Fibroblast of lung (primary cell): Measurements from ENCODE around the gene MAST1. TPM values are rescaled to one million over a fixed set of nuclear protein-coding genes. Genes with fewer than 3 reads are reported as not detected.

Experiments used
- DNase-seq, 2 donors: peaks; one replicate each; pipeline versions ENCODE4 v3.0.0 to v3.0.0-alpha.2; 2010; ENCODE audit warnings: low read depth in 2 of 2
- H2AFZ ChIP-seq: 2 replicates; pipeline ENCODE4 v1.5.1; 2012; ENCODE audit warnings: low read length, control low read depth, inconsistent platforms
- H3K27ac ChIP-seq: 2 replicates; pipeline ENCODE4 v1.5.1; 2011; ENCODE audit warnings: low read length, control low read depth; ENCODE audit not compliant: insufficient read depth
- H3K27me3 ChIP-seq: 2 replicates; pipeline ENCODE4 v1.5.1; 2011; ENCODE audit warnings: mild to moderate bottlenecking, low read length; ENCODE audit not compliant: control insufficient read depth, insufficient read depth
- H3K36me3 ChIP-seq: 2 replicates; pipeline ENCODE4 v1.5.1; 2011; ENCODE audit warnings: low read length; ENCODE audit not compliant: control insufficient read depth, insufficient read depth
- H3K4me1 ChIP-seq: 2 replicates; pipeline ENCODE4 v1.5.1; 2011; ENCODE audit warnings: low read length; ENCODE audit not compliant: control insufficient read depth, insufficient read depth; ENCODE audit errors: extremely low read depth
- H3K4me2 ChIP-seq: 2 replicates; pipeline ENCODE4 v1.5.1; 2011; ENCODE audit warnings: low read length, control low read depth; ENCODE audit not compliant: insufficient read depth; ENCODE audit errors: extremely low read depth
- H3K4me3 ChIP-seq, 4 experiments: fragments of 200-600 bp in 1 of 4; sonication (generic) in 1 of 4; replicated peaks in 1 of 4; 2 replicates each; pipeline ENCODE4 v1.5.1; 2011 to 2016; ENCODE audit warnings: low read length in 4 of 4, low read depth in 3 of 4, mild to moderate bottlenecking in 3 of 4, control low read depth in 2 of 4, inconsistent platforms in 1 of 4, mixed read lengths in 1 of 4; ENCODE audit not compliant: insufficient read depth in 1 of 4; ENCODE audit errors: control extremely low read depth in 1 of 4
- H3K79me2 ChIP-seq: 2 replicates; pipeline ENCODE4 v1.5.1; 2012; ENCODE audit warnings: mild to moderate bottlenecking, low read length, inconsistent platforms; ENCODE audit not compliant: control insufficient read depth, insufficient read depth
- H3K9ac ChIP-seq: 2 replicates; pipeline ENCODE4 v1.5.1; 2011; ENCODE audit warnings: mild to moderate bottlenecking, low read length, control low read depth; ENCODE audit not compliant: insufficient read depth
- H3K9me3 ChIP-seq: 2 replicates; pipeline ENCODE4 v1.5.1; 2012; ENCODE audit warnings: low read depth, low read length; ENCODE audit not compliant: control insufficient read depth, insufficient read depth
- H4K20me1 ChIP-seq: 2 replicates; pipeline ENCODE4 v1.5.1; 2011; ENCODE audit warnings: low read length; ENCODE audit not compliant: control insufficient read depth, insufficient read depth; ENCODE audit errors: extremely low read depth
- EZH2 ChIP-seq: IDR thresholded peaks from 2 replicates; pipeline ENCODE4 v1.5.1; 2012; ENCODE audit warnings: low read length, control low read depth, mild to moderate bottlenecking; ENCODE audit errors: missing control alignments
- polyA plus RNA-seq, 2 donors: library from polyadenylated mRNA; depleted of rRNA in 1 of 2; stranded (reverse) in 1 of 2; unstranded in 1 of 2; fragments of >200 nt; gene quantifications; 2 replicates each; pipeline ENCODE4 v1.2.1, GENCODE V29; 2011 to 2012; ENCODE audit warnings: missing spikeins in 1 of 2
- total RNA-seq: library from RNA; depleted of rRNA; stranded (reverse); fragments of >200 nt; gene quantifications from 2 replicates; pipeline ENCODE4 v1.2.1, GENCODE V29; 2014
- TF ChIP-seq, protein P1 (sequence below), 2 donors: IDR thresholded peaks in 1 of 2; conservative IDR thresholded peaks in 1 of 2; 1 replicate in 1 of 2; 2 replicates in 1 of 2; pipeline ENCODE4 v1.5.1; 2011 to 2012; ENCODE audit warnings: low read length in 2 of 2, control low read depth in 1 of 2, inconsistent platforms in 1 of 2, low read depth in 1 of 2, mild to moderate bottlenecking in 1 of 2

MAST1 gene
- total and polyA plus RNA-seq, 2 donors (not counting 1 experiment from before 2014, with no cell fraction given) = 0.30 to 1.3 TPM

DNA sequence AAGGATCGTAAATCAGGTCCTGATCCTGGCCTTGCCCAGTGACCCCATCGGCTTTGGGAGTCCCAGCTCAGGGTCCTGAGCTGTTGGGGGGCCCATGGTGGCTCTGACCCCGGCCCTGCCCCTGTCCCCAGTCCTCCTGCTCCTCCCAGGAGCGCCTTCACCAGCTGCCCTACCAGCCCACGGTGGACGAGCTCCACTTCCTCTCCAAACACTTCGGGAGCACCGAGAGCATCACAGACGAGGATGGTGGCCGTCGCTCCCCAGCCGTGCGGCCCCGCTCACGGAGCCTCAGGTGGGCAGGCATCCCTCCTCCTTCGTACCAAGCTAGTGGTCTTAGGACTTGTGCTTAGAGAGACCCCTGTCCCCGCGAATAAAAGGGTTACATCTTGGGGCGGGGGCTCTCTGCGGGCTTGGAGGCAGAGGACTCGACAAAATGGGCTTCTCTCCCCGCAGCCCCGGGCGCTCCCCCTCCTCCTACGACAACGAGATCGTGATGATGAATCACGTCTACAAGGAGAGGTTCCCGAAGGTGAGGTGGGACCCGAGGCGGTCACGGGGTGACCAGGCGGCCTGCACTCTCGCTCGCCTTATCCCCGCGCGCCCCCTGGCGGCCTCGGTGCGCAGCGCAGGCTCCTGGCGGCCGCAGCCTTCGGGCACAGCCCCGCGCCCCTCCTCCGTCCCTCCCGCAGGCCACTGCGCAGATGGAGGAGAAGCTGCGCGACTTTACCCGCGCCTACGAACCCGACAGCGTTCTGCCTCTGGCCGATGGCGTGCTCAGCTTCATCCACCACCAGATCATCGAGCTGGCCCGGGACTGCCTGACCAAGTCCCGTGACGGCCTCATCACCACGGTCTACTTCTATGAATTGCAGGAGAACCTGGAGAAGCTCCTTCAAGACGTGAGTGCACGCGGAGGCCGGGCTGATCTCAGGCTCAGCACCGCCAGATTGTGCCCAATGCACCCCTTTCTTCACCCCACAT lies 9.1 kb downstream of the MAST1 start:
- peaks cover 3% of the 10 kb centered on the region for H3K4me1 ChIP-seq
- TF ChIP-seq EZH2 = no peak
- TF ChIP-seq, protein P1, sequence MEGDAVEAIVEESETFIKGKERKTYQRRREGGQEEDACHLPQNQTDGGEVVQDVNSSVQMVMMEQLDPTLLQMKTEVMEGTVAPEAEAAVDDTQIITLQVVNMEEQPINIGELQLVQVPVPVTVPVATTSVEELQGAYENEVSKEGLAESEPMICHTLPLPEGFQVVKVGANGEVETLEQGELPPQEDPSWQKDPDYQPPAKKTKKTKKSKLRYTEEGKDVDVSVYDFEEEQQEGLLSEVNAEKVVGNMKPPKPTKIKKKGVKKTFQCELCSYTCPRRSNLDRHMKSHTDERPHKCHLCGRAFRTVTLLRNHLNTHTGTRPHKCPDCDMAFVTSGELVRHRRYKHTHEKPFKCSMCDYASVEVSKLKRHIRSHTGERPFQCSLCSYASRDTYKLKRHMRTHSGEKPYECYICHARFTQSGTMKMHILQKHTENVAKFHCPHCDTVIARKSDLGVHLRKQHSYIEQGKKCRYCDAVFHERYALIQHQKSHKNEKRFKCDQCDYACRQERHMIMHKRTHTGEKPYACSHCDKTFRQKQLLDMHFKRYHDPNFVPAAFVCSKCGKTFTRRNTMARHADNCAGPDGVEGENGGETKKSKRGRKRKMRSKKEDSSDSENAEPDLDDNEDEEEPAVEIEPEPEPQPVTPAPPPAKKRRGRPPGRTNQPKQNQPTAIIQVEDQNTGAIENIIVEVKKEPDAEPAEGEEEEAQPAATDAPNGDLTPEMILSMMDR (conservative IDR thresholded peaks at IDR 0.05 in 1 of 2, IDR thresholded peaks at IDR 0.05 in 1 of 2; ENCODE audit: low read depth in 1 of 2, low read length in 2 of 2) = peak; percentile 68 to 90
- no peak overlapping the region for H3K27ac ChIP-seq
- H3K27me3 ChIP-seq = no peaks in the 10 kb centered on the region
- H3K9me3 ChIP-seq = no peaks in the 10 kb centered on the region
- peak overlapping the region; percentile 42 for H3K9ac ChIP-seq
- H2AFZ ChIP-seq = peak overlapping the region; percentile 95
- H3K36me3 ChIP-seq = no peaks in the 10 kb centered on the region
- peak overlapping the region in 3 of 4 experiments; percentile 16 to 43 (median 37) for H3K4me3 ChIP-seq
- no peaks in the 10 kb centered on the region for H4K20me1 ChIP-seq
- no peaks in the 10 kb centered on the region for H3K79me2 ChIP-seq
- peak; percentile 66 to 67 for DNase-seq
- peak overlapping the region; percentile 88 for H3K4me2 ChIP-seq

DNA sequence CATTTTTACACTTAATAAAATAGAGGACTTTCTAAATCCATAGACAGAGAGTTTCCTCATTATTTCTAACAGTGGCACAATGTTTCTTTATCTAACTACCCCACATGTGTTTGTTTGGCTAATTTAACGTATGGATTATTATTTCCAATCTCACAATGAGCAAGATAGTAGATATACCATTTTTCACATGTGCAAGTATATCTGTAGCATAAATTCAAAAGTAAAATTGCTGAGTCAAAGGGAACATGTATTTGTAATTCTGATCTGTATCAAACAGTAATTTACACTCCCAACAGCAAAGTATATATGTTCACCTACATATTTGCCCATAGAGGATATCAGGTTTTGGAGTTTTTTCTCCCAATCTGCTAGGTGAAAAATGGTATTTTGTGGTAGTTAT lies 18.3 kb downstream of the MAST1 start:
- TF ChIP-seq, protein P1 (conservative IDR thresholded peaks at IDR 0.05 in 1 of 2, IDR thresholded peaks at IDR 0.05 in 1 of 2; ENCODE audit: low read depth in 1 of 2, low read length in 2 of 2) = no peak
- no peak for TF ChIP-seq EZH2
- H3K4me1 ChIP-seq = no peaks in the 10 kb centered on the region
- no peak for DNase-seq
- H3K4me2 ChIP-seq = no peak overlapping the region
- no peak overlapping the region for H3K4me3 ChIP-seq
- no peaks in the 10 kb centered on the region for H3K36me3 ChIP-seq
- no peak overlapping the region for H2AFZ ChIP-seq
- H4K20me1 ChIP-seq = no peaks in the 10 kb centered on the region
- H3K27ac ChIP-seq = no peak overlapping the region
- no peaks in the 10 kb centered on the region for H3K27me3 ChIP-seq
- H3K9me3 ChIP-seq = no peaks in the 10 kb centered on the region
- H3K79me2 ChIP-seq = no peaks in the 10 kb centered on the region
- H3K9ac ChIP-seq = no peak overlapping the region

DNA sequence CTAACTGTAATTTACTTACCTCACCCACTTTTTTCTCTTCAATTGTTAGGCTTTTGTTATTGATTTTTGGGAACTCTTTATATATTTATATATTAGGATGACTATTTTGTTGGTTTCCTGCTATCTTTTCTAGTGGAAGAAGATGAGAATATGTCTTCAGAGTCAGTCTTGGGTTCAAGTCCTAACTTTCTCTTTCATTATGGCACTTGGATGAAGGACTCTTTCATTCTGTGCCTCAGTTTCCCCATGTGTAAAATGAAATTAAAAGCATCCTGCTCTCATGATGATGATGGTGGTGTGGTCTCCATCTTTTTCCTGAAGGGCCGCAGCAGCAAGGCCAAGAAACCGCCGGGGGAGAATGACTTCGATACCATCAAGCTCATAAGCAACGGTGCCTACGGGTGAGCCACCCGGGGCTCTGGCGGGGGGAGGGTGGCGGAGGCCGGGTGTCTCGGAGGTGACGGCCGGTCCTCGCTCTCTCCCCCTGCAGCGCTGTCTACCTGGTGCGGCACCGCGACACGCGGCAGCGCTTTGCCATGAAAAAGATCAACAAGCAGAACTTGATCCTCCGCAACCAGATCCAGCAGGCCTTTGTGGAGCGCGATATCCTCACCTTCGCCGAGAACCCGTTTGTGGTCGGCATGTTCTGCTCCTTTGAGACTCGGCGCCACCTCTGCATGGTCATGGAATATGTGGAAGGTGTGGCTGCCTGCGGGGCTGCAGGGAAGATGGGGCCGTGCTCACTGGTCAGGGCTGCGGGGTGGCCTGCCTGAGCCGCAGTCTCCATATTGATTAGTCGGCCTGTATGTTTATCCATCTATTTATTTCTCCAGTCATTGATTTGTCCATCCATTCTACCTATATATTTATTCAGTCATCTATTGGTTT lies 20.0 kb downstream of the MAST1 start:
- no peak for TF ChIP-seq EZH2
- TF ChIP-seq, protein P1 (conservative IDR thresholded peaks at IDR 0.05 in 1 of 2, IDR thresholded peaks at IDR 0.05 in 1 of 2; ENCODE audit: low read depth in 1 of 2, low read length in 2 of 2) = no peak

More for the DNA sequence above, 20.0 kb downstream of the MAST1 start:
- DNase-seq = no peak
- H3K27me3 ChIP-seq = no peaks in the 10 kb centered on the region
- H3K79me2 ChIP-seq = no peaks in the 10 kb centered on the region
- no peak overlapping the region for H2AFZ ChIP-seq
- H3K9ac ChIP-seq = no peak overlapping the region
- no peaks in the 10 kb centered on the region for H3K36me3 ChIP-seq
- H3K9me3 ChIP-seq = no peaks in the 10 kb centered on the region
- H3K27ac ChIP-seq = no peak overlapping the region
- H3K4me3 ChIP-seq = no peak overlapping the region
- no peaks in the 10 kb centered on the region for H4K20me1 ChIP-seq
- H3K4me2 ChIP-seq = no peak overlapping the region
- H3K4me1 ChIP-seq = no peaks in the 10 kb centered on the region
